Hepatocyte (in vitro differentiated cells): ENCODE data around the gene RAB37. TPM values are rescaled to one million over a fixed set of nuclear protein-coding genes. Genes with fewer than 3 reads are reported as not detected.

Source experiments
- DNase-seq: peaks from one replicate; pipeline ENCODE4 v3.0.0-alpha.2; 2016; ENCODE audit warnings: low spot score
- H2AFZ ChIP-seq: fragments of 200-600 bp; sonication (generic); 2 replicates; pipeline ENCODE4 v1.6.0; 2016; ENCODE audit warnings: antibody characterized with exemption, mild to moderate bottlenecking
- H3K27ac ChIP-seq: fragments of 200-600 bp; sonication (generic); 2 replicates; pipeline ENCODE4 v1.5.1; 2016; ENCODE audit warnings: mild to moderate bottlenecking
- H3K27me3 ChIP-seq: fragments of 200-600 bp; sonication (generic); 2 replicates; pipeline ENCODE4 v1.6.1; 2016
- H3K36me3 ChIP-seq: fragments of 200-600 bp; sonication (generic); replicated peaks from 2 replicates; pipeline ENCODE4 v1.5.1; 2016; ENCODE audit warnings: low read depth; ENCODE audit not compliant: insufficient read depth
- H3K4me1 ChIP-seq: fragments of 200-600 bp; sonication (generic); 2 replicates; pipeline ENCODE4 v1.5.1; 2016; ENCODE audit warnings: mild to moderate bottlenecking, moderate library complexity; ENCODE audit not compliant: insufficient read depth
- H3K4me2 ChIP-seq: fragments of 200-600 bp; sonication (generic); 2 replicates; pipeline ENCODE4 v1.6.0; 2016
- H3K4me3 ChIP-seq: fragments of 200-600 bp; sonication (generic); 2 replicates; pipeline ENCODE4 v1.5.1; 2016; ENCODE audit warnings: mild to moderate bottlenecking
- H3K79me2 ChIP-seq: fragments of 200-600 bp; sonication (generic); 2 replicates; pipeline ENCODE4 v1.6.0; 2017; ENCODE audit warnings: mild to moderate bottlenecking
- H3K9me2 ChIP-seq: fragments of 200-600 bp; sonication (generic); replicated peaks from 2 replicates; pipeline ENCODE4 v1.6.0; 2017; ENCODE audit warnings: mild to moderate bottlenecking; ENCODE audit not compliant: insufficient read depth
- H3K9me3 ChIP-seq: fragments of 200-600 bp; sonication (generic); 2 replicates; pipeline ENCODE4 v1.5.1; 2016; ENCODE audit warnings: low read depth, mild to moderate bottlenecking
- H4K20me1 ChIP-seq: fragments of 200-600 bp; sonication (generic); 2 replicates; pipeline ENCODE4 v1.6.0; 2016; ENCODE audit warnings: mild to moderate bottlenecking; ENCODE audit not compliant: insufficient read depth, poor library complexity, severe bottlenecking
- EZH2 ChIP-seq: fragments of 200-600 bp; sonication (generic); IDR thresholded peaks from 2 replicates; pipeline ENCODE4 v1.6.1; 2016; ENCODE audit warnings: antibody characterized with exemption, mild to moderate bottlenecking, borderline replicate concordance
- EZH2phosphoT487 ChIP-seq: fragments of 200-600 bp; sonication (generic); IDR thresholded peaks from one replicate; pipeline ENCODE4 v1.6.1; 2018; ENCODE audit warnings: antibody characterized with exemption, mild to moderate bottlenecking, low read depth, moderate library complexity; ENCODE audit not compliant: unreplicated experiment, severe bottlenecking
- WGBS: methylation state at CpG from one replicate; pipeline ENCODE4 v1.1.6; 2016; ENCODE audit warnings: low lambda C conversion rate; ENCODE audit errors: missing lambda C conversion rate; 5-methylcytosine and 5-hydroxymethylcytosine counted together
- polyA plus RNA-seq: library from polyadenylated mRNA; unstranded; fragments of >200 nt; fragmentation: Nextera tagmentation; extraction: Ambion mirVana; gene quantifications from 2 replicates; pipeline ENCODE4 v1.2.1, GENCODE V29; 2016
- total RNA-seq: library from RNA; depleted of rRNA; stranded (reverse); fragments of >200 nt; gene quantifications from 2 replicates; pipeline ENCODE4 v1.2.3, GENCODE V29; 2014
- TF ChIP-seq, protein P1 (sequence below): fragments of 200-600 bp; sonication (generic); IDR thresholded peaks from 2 replicates; pipeline ENCODE4 v1.5.1; 2016; ENCODE audit warnings: antibody characterized with exemption, mild to moderate bottlenecking; ENCODE audit not compliant: poor library complexity

Gene RAB37
- total and polyA plus RNA-seq, 2 experiments from 2014 or later: 6.1 to 7.0 TPM

DNA sequence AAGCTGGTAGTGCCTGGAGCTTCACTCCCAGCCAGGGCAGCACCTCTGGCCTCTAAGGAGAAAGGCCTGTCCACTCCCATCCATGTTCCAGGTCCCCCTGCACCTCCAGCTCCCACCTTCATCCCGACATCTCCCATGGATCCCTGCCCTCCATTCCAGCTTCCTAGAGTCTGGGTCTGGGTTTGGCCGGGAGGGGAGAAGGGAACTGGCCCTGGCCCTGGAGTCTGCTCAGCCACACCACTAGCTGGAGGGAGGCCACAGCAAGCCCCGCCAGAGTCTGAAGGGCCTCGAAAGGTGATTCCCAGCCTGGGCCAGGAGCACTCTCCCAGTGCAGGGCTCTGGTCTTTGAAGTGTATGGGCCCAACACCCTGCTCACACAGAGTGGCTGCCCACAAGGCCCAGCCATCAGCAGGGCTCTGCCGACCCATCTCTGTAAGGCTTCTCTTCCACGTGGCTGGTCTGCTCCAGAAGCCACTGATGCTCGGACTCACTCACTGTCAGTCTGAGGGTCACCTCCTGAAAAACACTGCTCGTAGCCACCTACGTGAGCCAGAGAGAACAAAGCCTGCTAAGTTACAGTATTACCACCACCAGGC is 34.4 kb downstream of the RAB37 start:
- Histone ChIP-seq H3K36me3 (no peaks in the 10 kb centered on the region), H3K4me2 (no peak overlapping the region), H3K27ac (peak overlapping the region; percentile 18), H3K79me2 (peaks cover 29% of the 10 kb centered on the region), H3K9me2 (no peaks in the 10 kb centered on the region), H3K9me3 (no peaks in the 10 kb centered on the region), H2AFZ (no peak overlapping the region), H3K4me3 (no peak overlapping the region), H4K20me1 (no peaks in the 10 kb centered on the region), H3K27me3 (no peaks in the 10 kb centered on the region), H3K4me1 (peaks cover 37% of the 10 kb centered on the region)
- WGBS: 92% methylated on average over 9 of the region's 9 CpGs
- no peak for DNase-seq
- TF ChIP-seq, protein P1, sequence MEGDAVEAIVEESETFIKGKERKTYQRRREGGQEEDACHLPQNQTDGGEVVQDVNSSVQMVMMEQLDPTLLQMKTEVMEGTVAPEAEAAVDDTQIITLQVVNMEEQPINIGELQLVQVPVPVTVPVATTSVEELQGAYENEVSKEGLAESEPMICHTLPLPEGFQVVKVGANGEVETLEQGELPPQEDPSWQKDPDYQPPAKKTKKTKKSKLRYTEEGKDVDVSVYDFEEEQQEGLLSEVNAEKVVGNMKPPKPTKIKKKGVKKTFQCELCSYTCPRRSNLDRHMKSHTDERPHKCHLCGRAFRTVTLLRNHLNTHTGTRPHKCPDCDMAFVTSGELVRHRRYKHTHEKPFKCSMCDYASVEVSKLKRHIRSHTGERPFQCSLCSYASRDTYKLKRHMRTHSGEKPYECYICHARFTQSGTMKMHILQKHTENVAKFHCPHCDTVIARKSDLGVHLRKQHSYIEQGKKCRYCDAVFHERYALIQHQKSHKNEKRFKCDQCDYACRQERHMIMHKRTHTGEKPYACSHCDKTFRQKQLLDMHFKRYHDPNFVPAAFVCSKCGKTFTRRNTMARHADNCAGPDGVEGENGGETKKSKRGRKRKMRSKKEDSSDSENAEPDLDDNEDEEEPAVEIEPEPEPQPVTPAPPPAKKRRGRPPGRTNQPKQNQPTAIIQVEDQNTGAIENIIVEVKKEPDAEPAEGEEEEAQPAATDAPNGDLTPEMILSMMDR: no peak

DNA sequence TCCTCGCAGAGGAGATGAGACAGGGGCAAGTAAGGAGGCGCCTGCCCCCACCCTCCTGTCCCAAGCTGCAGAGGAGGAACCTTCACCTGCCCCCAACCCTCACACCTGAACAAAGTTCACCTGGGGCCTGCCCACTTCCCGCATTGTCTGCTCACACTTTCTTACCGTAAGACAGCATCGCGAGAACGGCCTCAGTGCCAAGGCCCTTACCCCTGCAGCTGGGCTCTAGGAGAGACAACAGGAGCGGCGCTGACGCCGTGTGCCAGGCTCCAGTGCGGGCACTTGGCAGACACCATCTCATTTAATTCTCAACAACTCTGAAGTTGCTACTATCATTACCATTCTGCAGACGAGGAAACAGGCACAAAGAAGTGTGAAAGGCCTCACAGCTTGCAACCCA is 35.0 kb downstream of the RAB37 start:
- Histone ChIP-seq H4K20me1 (no peaks in the 10 kb centered on the region), H3K4me2 (no peak overlapping the region), H3K79me2 (peaks cover 28% of the 10 kb centered on the region), H3K4me3 (no peak overlapping the region), H3K9me3 (no peaks in the 10 kb centered on the region), H3K27me3 (no peaks in the 10 kb centered on the region), H3K27ac (no peak overlapping the region), H2AFZ (no peak overlapping the region), H3K9me2 (no peaks in the 10 kb centered on the region), H3K36me3 (no peaks in the 10 kb centered on the region), H3K4me1 (peaks cover 34% of the 10 kb centered on the region)
- TF ChIP-seq EZH2phosphoT487 (no peak), EZH2 (no peak)
- TF ChIP-seq, protein P1: no peak
- 91% methylated on average over 13 of the region's 13 CpGs for WGBS
- DNase-seq: no peak

DNA sequence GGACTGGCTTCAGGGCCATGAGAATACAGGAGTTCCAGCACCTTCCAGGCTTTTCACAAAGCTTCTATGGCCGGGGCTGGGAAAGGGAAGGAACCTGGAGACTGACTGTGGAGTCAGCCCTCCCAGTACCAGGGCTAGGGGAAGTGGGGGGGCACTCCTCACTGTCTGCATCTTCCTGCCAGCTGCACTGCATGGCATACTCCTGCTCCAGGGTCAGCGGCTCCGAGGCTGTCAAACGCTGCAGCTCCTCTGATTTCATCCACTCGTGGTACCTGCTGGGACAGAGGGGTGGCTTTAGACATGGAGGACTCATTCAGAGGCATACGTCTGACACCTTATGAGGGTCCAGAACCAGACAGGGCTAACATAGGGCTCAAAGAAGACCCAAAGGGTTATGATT is 36.4 kb downstream of the RAB37 start:
- TF ChIP-seq, protein P1: no peak
- TF ChIP-seq EZH2phosphoT487: no peak
- no peak for TF ChIP-seq EZH2
- peak overlapping the region; percentile 34 for H3K27ac ChIP-seq
- no peaks in the 10 kb centered on the region for H3K36me3 ChIP-seq
- H3K4me1 ChIP-seq: peaks cover 25% of the 10 kb centered on the region
- no peak for DNase-seq
- H3K4me2 ChIP-seq: no peak overlapping the region
- H3K9me2 ChIP-seq: no peaks in the 10 kb centered on the region
- H2AFZ ChIP-seq: no peak overlapping the region
- no peaks in the 10 kb centered on the region for H4K20me1 ChIP-seq
- peaks cover 33% of the 10 kb centered on the region for H3K79me2 ChIP-seq
- H3K9me3 ChIP-seq: no peaks in the 10 kb centered on the region
- WGBS: 91% methylated on average over 6 of the region's 6 CpGs
- no peaks in the 10 kb centered on the region for H3K27me3 ChIP-seq
- no peak overlapping the region for H3K4me3 ChIP-seq

DNA sequence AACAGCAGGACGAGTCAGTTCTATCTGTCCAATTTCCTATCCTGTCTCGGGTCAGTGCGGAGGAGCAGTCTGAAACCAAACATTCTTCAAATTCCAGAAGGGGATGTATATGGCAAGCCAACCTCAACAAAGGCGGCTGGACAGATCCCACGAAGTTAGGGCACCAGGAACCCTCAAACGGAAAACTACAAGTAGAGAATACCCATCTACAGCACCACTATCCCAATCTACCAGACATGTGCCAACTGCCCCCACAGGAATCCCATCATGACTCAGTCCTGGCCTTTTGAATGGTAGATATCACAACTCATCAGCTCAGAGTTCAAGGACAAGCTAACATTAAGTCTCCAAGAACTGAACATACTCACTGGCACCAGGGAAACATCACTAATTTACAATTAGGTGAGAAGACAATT is 36.8 kb downstream of the RAB37 start:
- DNase-seq: no peak
- H3K9me3 ChIP-seq: no peaks in the 10 kb centered on the region
- no peaks in the 10 kb centered on the region for H3K36me3 ChIP-seq
- WGBS: 48% methylated on average over 6 of the region's 6 CpGs
- H3K79me2 ChIP-seq: peaks cover 33% of the 10 kb centered on the region
- no peak overlapping the region for H2AFZ ChIP-seq
- H3K27me3 ChIP-seq: no peaks in the 10 kb centered on the region
- peaks cover 24% of the 10 kb centered on the region for H3K4me1 ChIP-seq
- H3K4me2 ChIP-seq: no peak overlapping the region
- no peaks in the 10 kb centered on the region for H3K9me2 ChIP-seq
- H4K20me1 ChIP-seq: no peaks in the 10 kb centered on the region
- peak overlapping the region; percentile 34 for H3K27ac ChIP-seq
- TF ChIP-seq EZH2 (no peak), EZH2phosphoT487 (no peak)
- TF ChIP-seq, protein P1: no peak
- H3K4me3 ChIP-seq: no peak overlapping the region
